Kidney capillary endothelial cell (primary cell): ENCODE results near the gene RARB.

Experiments used
- DNase-seq: peaks from one replicate; pipeline ENCODE4 v3.0.0-alpha.2; 2018; ENCODE audit warnings: low spot score

The RARB gene

GRCh38 chr3:25508433-25508832, 80.4 kb downstream of the RARB start:
- DNase-seq = peak; percentile 2

- peak; percentile 88 for DNase-seq
These were observed 80.8 kb downstream of the RARB start for GRCh38 chr3:25508901-25509300.

GRCh38 chr3:25510797-25511196, 82.7 kb downstream of the RARB start:
- DNase-seq = no peak

GRCh38 chr3:25511972-25512721, 84.1 kb downstream of the RARB start:
- no peak for DNase-seq

- DNase-seq = no peak
These were observed 85.7 kb downstream of the RARB start for GRCh38 chr3:25513642-25514266.

- no peak for DNase-seq
These were observed 87.1 kb downstream of the RARB start for GRCh38 chr3:25515171-25515570.

GRCh38 chr3:25520926-25521559, 93.0 kb downstream of the RARB start:
- DNase-seq = no peak

GRCh38 chr3:25527336-25527735, 99.3 kb downstream of the RARB start:
- DNase-seq = no peak

- DNase-seq = no peak
These were observed 99.7 kb downstream of the RARB start for GRCh38 chr3:25527801-25528200.

GRCh38 chr3:25531971-25532370, 103.9 kb downstream of the RARB start:
- no peak for DNase-seq

- DNase-seq = peak; percentile 7
These were observed 104.5 kb downstream of the RARB start for GRCh38 chr3:25532431-25533162.

GRCh38 chr3:25533399-25533798, 105.3 kb downstream of the RARB start:
- DNase-seq = no peak

- no peak for DNase-seq
These were observed 105.9 kb downstream of the RARB start for GRCh38 chr3:25534007-25534406.

GRCh38 chr3:25536521-25537391, 108.7 kb downstream of the RARB start:
- no peak for DNase-seq

GRCh38 chr3:25537516-25537915, 109.5 kb downstream of the RARB start:
- DNase-seq = no peak

- DNase-seq = no peak
These were observed 112.2 kb downstream of the RARB start for GRCh38 chr3:25540273-25540672.

GRCh38 chr3:25542492-25543039, 114.5 kb downstream of the RARB start:
- no peak for DNase-seq

GRCh38 chr3:25547103-25547502, 119.0 kb downstream of the RARB start:
- no peak for DNase-seq

GRCh38 chr3:25547943-25548674, 120.0 kb downstream of the RARB start:
- no peak for DNase-seq

- peak; percentile 25 for DNase-seq
These were observed 120.8 kb downstream of the RARB start for GRCh38 chr3:25548836-25549235.

GRCh38 chr3:25552251-25552650, 124.2 kb downstream of the RARB start:
- DNase-seq = no peak
